ENCODE data around the gene CADPS2.

DNA sequence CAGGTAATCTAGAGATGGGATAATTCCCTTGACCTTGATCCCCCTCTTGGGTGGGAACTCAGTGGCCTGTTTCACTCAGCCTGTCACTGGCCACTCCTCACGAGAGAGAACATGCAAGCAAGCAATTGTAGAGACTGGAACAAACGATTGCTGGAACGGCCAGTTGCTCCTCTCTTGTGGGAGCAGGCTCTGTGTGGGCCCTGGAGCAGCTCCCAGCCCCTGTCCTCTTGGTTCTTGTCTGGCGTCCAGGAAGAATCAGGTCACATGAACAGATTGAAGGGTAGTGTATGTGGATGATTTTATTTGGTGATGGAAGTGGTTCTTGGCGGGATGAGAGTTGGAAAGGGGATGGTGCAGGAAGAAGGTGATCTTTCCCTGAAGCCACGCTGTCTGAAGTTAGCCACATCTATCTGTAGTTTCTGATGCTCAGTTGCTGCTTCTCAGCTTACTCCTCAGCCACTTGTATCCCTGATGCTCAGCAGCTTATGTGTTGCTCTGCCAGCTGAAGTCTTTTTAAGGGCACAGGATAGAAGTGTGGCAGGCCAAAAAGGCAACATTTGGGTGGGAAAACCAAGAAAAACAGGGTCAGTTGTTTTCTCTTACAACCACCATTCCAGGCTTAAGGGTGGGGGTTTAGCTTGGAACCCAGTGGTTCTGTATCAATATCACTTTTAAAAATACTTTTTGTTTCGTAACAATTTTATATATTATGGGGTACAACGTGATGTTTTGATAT, 203.3 kb downstream of the CADPS2 start:
- TF ChIP-seq RARB (CRISPR knock-in tag; IDR thresholded peaks at IDR 0.05) (no peak), CREB5 (CRISPR knock-in tag; IDR thresholded peaks at IDR 0.05; ENCODE audit: low read depth) (no peak), ESRRG (CRISPR knock-in tag; IDR thresholded peaks at IDR 0.05) (no peak), ZNF70 (CRISPR knock-in tag; IDR thresholded peaks at IDR 0.05) (no peak)

Data from SK-N-SH treated with all-trans-retinoic acid at 6 μM for 48 hours (cell line).